Superior temporal gyrus (tissue), 1 donor: ENCODE results near the gene SVIL.
"Not testable (repeated sequence)": the region's sequence is repeated elsewhere in the genome, so short reads cannot be mapped to it uniquely, and the experiment has no call there.

Experiments
- DNase-seq: peaks from one replicate; pipeline ENCODE4 v3.0.0-alpha.2; 2016; ENCODE audit errors: extremely low spot score

Gene SVIL

GRCh38 chr10:29622382-29622922, 12.3 kb downstream of the SVIL start:
- no peak for DNase-seq

GRCh38 chr10:29621161-29621560, 13.6 kb downstream of the SVIL start:
- no peak for DNase-seq

- no peak for DNase-seq
Measured at GRCh38 chr10:29620112-29620690, 14.6 kb downstream of the SVIL start.

GRCh38 chr10:29619241-29619669, 15.5 kb downstream of the SVIL start:
- DNase-seq, result no peak

GRCh38 chr10:29618341-29619171, 16.2 kb downstream of the SVIL start:
- DNase-seq, result peak; percentile 4

DNA sequence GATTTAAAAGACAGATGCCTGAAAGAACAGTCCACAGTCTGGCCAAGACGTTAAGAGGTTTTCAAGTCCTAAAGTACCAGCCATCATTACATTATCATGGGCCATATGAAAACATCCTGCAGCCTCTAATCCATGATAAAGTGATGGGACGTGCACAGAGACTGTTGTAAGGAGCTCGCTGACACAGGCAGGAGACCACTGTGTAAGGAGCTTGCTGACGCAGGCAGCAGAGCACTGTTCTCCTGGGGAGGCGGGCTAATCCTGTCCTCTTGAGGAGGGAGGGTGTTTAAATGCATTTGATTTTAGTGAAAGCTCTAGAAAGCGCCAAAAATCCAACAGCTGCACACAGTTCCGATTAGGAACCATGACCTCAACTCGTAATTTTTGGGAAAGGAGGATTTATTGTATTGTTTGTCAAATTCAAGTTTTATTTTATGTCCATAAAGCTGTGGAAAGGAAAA, 16.9 kb downstream of the SVIL start:
- DNase-seq, result no peak

- no peak for DNase-seq
Measured at GRCh38 chr10:29616542-29616941, 18.2 kb downstream of the SVIL start.

- no peak for DNase-seq
Measured at GRCh38 chr10:29615195-29615594, 19.6 kb downstream of the SVIL start.

DNA sequence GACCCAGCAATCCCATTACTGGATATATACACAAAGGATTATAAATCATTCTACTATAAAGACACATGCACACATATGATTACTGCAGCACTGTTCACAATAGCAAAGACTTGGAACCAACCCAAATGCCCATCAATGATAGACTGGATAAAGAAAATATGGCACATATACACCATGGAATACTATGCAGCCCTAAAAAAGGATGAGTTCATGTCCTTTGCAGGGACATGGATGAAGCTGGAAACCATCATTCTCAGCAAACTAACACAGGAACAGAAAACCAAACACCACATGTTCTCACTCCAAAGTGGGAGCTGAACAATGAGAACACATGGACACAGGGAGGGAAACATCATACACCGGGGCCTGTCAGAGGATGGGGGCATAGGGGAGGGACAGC, 20.5 kb downstream of the SVIL start:
- DNase-seq, result not testable (repeated sequence)

DNA sequence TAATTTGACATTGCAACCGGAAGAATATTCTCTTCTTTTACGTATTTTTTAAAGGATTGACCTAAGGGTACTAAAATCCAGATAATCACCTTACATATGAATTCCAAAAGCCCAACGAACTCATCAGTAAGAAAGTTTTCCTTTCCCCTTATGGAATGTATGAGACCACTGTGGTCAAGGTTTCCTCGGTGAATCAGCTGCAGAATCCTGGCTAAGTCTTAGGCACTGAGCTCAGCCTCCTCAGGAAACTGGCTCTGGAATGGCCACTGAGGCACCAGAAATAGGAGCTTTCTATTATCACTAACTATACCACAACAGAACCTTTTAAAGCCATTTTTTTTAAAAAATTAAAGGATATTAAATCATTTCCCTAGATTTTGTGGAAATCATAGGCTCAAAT, 21.0 kb downstream of the SVIL start:
- DNase-seq, result no peak

- DNase-seq, result no peak
Measured at GRCh38 chr10:29613196-29613595, 21.6 kb downstream of the SVIL start.

- no peak for DNase-seq
Measured at GRCh38 chr10:29612657-29613056, 22.1 kb downstream of the SVIL start.

GRCh38 chr10:29611781-29612381, 22.9 kb downstream of the SVIL start:
- DNase-seq, result no peak

GRCh38 chr10:29610876-29611647, 23.7 kb downstream of the SVIL start:
- DNase-seq, result no peak

GRCh38 chr10:29610331-29610730, 24.4 kb downstream of the SVIL start:
- DNase-seq, result not testable (repeated sequence)

- DNase-seq, result no peak
Measured at GRCh38 chr10:29609696-29610095, 25.1 kb downstream of the SVIL start.

DNA sequence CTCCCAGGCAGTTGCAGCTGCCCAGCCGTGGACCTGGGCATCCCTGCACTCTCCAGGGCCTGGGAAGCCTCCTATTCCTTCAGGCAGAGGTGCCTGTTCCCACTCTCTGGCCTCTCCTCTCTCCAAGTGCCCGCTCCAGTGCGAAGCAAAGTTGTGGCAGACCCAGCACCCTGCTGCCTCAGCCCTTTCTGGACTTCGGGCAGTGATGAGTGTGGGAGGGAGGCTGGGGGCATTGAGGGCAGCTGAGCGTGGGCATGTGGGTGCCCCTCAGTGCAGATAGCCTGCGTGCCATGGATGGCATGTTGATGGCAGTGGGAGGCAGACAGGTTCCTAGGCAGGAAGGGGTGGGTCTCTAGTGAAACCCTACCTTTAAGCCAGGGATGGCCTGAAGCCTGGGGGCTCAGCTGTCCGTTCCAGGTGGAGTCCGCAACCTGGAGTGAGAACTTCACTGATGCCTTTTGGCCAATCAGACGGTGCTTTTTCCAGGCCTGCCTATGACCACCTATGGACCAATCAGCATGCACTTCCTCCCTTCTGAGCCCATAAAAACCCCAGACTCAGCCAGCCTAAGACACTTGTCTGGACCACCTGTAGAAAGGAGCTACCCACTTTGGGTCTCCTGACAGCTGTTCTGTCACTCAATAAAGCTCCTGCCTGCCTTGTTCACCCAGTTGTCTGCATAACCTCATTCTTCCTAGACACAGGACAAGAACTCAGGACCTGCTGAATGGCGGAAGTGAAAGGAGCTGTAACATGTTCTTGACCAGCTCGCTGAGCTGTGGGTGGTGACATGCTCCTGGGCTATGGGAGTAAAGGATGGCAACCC, 26.1 kb downstream of the SVIL start:
- no peak for DNase-seq

DNA sequence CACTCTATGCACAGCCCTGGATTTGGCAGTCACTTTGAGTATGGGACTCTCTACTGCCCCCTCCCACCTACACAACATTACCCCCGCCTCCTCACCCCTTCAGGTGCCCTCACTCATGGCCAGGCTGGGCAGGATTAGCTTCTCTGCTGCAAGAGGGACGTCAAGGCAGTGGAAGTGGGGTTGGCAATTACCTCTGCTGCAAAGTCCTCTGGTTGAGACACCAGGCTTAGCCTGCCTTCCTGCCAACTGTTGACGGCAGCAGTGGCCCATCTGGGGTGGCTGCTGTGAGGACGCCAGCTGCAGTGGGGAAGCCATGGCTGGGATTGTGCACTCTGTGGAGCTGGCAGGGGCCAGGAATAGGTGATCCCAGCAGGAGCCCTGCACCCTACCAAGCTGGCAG, 26.7 kb downstream of the SVIL start:
- DNase-seq, result no peak

- no peak for DNase-seq
Measured at GRCh38 chr10:29607576-29607975, 27.2 kb downstream of the SVIL start.

GRCh38 chr10:29606693-29607092, 28.1 kb downstream of the SVIL start:
- DNase-seq, result not testable (repeated sequence)

GRCh38 chr10:29604291-29604825, 30.4 kb downstream of the SVIL start:
- no peak for DNase-seq
